IMR-90 (cell line): Measurements from ENCODE around the gene EXTL2.
"Not testable (repeated sequence)": the region's sequence is repeated elsewhere in the genome, so short reads cannot be mapped to it uniquely, and the experiment has no call there.

Experiments
- MAZ ChIP-seq: IDR thresholded peaks from 2 replicates; pipeline ENCODE4 v1.6.1; 2012; ENCODE audit warnings: low read depth, mild to moderate bottlenecking, low read length, improper control_type of control experiment, moderate library complexity, borderline replicate concordance
- RCOR1 ChIP-seq: IDR thresholded peaks from 2 replicates; pipeline ENCODE4 v1.6.1; 2012; ENCODE audit warnings: mild to moderate bottlenecking, low read length, improper control_type of control experiment; ENCODE audit not compliant: insufficient replicate concordance
- RFX5 ChIP-seq: IDR thresholded peaks from 2 replicates; pipeline ENCODE4 v1.8.0; 2012; ENCODE audit warnings: low read depth, mild to moderate bottlenecking, low read length, moderate library complexity
- SMC3 ChIP-seq: fragments of 150-350 bp; IDR thresholded peaks from 2 replicates; pipeline ENCODE4 v1.6.1; 2016; ENCODE audit warnings: low read depth, mild to moderate bottlenecking, antibody characterized with exemption, low read length, moderate library complexity
- TF ChIP-seq, protein P1 (sequence below): conservative IDR thresholded peaks from 2 replicates; pipeline ENCODE4 v1.5.1; 2012; ENCODE audit warnings: mild to moderate bottlenecking, low read depth, low read length, improper control_type of control experiment
- TF ChIP-seq, protein P2 (sequence below): fragments of 150-350 bp; IDR thresholded peaks from 2 replicates; pipeline ENCODE4 v1.6.1; 2017; ENCODE audit warnings: mild to moderate bottlenecking, antibody characterized with exemption, low read length, low read depth

DNA sequence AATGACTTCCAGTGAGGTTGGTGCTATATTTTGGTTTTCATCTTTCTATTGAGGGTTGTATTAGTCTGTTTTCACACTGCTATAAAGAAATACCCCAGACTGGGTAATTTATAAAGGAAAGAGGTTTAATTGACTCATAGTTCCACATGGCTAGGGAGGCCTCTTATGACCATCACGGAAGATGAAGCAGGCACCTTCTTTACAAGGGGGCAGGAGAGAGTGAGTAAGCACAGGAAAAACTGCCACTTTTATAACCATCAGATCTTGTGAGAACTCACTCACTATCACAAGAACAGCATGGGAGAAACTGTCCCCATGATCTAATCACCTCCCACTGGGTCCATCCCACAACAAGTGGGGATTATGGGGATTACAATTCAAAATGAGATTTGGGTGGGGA, 5.6 kb downstream of the EXTL2 start:
- TF ChIP-seq, protein P1, sequence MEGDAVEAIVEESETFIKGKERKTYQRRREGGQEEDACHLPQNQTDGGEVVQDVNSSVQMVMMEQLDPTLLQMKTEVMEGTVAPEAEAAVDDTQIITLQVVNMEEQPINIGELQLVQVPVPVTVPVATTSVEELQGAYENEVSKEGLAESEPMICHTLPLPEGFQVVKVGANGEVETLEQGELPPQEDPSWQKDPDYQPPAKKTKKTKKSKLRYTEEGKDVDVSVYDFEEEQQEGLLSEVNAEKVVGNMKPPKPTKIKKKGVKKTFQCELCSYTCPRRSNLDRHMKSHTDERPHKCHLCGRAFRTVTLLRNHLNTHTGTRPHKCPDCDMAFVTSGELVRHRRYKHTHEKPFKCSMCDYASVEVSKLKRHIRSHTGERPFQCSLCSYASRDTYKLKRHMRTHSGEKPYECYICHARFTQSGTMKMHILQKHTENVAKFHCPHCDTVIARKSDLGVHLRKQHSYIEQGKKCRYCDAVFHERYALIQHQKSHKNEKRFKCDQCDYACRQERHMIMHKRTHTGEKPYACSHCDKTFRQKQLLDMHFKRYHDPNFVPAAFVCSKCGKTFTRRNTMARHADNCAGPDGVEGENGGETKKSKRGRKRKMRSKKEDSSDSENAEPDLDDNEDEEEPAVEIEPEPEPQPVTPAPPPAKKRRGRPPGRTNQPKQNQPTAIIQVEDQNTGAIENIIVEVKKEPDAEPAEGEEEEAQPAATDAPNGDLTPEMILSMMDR, result not testable (repeated sequence)
- not testable (repeated sequence) for TF ChIP-seq RFX5, SMC3, RCOR1, MAZ
- TF ChIP-seq, protein P2, sequence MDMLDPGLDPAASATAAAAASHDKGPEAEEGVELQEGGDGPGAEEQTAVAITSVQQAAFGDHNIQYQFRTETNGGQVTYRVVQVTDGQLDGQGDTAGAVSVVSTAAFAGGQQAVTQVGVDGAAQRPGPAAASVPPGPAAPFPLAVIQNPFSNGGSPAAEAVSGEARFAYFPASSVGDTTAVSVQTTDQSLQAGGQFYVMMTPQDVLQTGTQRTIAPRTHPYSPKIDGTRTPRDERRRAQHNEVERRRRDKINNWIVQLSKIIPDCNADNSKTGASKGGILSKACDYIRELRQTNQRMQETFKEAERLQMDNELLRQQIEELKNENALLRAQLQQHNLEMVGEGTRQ, result not testable (repeated sequence)
